ENCODE results near the gene BID.
A peak's percentile ranks its signal among the peaks of the same experiment; 100 is the strongest.

BID gene

DNA sequence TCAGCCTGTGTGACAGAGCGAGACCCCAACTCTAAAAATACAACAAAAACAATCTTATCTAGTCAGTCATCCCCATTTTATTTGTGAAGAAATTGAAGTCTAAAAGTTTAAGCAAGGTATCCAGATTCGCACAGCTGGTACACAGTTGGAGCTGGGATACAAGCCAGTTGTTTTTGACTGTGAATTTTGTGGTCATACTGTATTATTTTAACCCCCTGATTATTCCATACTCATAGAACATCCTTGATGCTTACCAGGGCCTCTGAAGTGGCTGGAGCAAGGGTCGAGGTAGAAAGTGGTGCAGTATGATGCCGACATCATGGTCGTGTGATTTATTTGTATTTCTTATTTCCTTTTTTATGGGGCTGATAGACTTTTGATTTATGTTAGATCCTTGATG lies 50.0 kb downstream of the BID start:
- Histone ChIP-seq H3K27ac (no peak overlapping the region), H3K9me3 (ENCODE audit: severe bottlenecking) (no peaks in the 10 kb centered on the region), H3K27me3 (ENCODE audit: insufficient read depth, low read depth, severe bottlenecking) (no peaks in the 10 kb centered on the region), H3K4me3 (ENCODE audit: low read depth, low read length) (no peak overlapping the region), H3K36me3 (peaks cover 9% of the 10 kb centered on the region)
- TF ChIP-seq, protein P1, sequence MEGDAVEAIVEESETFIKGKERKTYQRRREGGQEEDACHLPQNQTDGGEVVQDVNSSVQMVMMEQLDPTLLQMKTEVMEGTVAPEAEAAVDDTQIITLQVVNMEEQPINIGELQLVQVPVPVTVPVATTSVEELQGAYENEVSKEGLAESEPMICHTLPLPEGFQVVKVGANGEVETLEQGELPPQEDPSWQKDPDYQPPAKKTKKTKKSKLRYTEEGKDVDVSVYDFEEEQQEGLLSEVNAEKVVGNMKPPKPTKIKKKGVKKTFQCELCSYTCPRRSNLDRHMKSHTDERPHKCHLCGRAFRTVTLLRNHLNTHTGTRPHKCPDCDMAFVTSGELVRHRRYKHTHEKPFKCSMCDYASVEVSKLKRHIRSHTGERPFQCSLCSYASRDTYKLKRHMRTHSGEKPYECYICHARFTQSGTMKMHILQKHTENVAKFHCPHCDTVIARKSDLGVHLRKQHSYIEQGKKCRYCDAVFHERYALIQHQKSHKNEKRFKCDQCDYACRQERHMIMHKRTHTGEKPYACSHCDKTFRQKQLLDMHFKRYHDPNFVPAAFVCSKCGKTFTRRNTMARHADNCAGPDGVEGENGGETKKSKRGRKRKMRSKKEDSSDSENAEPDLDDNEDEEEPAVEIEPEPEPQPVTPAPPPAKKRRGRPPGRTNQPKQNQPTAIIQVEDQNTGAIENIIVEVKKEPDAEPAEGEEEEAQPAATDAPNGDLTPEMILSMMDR (IDR thresholded peaks at IDR 0.05; ENCODE audit: low read depth, low read length) = no peak
- no peak for DNase-seq

- H3K9me3 ChIP-seq (ENCODE audit: severe bottlenecking) = no peaks in the 10 kb centered on the region
- H3K4me3 ChIP-seq (ENCODE audit: low read depth, low read length) = no peak overlapping the region
- no peak overlapping the region for H3K27ac ChIP-seq
- H3K27me3 ChIP-seq (ENCODE audit: insufficient read depth, low read depth, severe bottlenecking) = no peaks in the 10 kb centered on the region
- TF ChIP-seq, protein P1 (IDR thresholded peaks at IDR 0.05; ENCODE audit: low read depth, low read length) = no peak
- no peaks in the 10 kb centered on the region for H3K36me3 ChIP-seq
- DNase-seq = no peak
These were observed 54.4 kb downstream of the BID start for GRCh38 chr22:17719911-17720310.

- H3K9me3 ChIP-seq (ENCODE audit: severe bottlenecking) = no peaks in the 10 kb centered on the region
- H3K27ac ChIP-seq = no peak overlapping the region
- TF ChIP-seq, protein P1 (IDR thresholded peaks at IDR 0.05; ENCODE audit: low read depth, low read length) = no peak
- no peak for DNase-seq
- no peaks in the 10 kb centered on the region for H3K27me3 ChIP-seq (ENCODE audit: insufficient read depth, low read depth, severe bottlenecking)
- H3K4me3 ChIP-seq (ENCODE audit: low read depth, low read length) = no peak overlapping the region
- no peaks in the 10 kb centered on the region for H3K36me3 ChIP-seq
These were observed 56.6 kb downstream of the BID start for GRCh38 chr22:17717708-17718107.

DNA sequence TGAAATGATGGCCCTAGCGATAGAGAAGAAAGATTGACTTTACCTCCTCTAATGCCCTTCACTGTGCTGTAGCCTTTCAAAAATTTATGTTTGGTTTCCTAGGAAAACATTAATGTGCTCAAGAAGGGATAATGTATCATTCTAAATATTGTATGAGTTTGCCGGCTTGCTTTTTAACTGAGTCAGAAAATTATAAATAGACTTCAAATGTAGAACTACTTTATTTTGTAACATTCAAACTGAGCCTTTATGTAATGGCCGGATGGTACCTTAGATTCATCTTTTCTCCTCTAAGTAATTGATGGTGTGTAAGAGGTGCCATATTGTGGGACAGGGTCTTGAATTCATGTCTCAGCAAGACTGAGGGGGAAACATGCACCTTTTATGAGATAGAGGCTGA lies 57.7 kb downstream of the BID start:
- no peak overlapping the region for H3K4me3 ChIP-seq (ENCODE audit: low read depth, low read length)
- H3K9me3 ChIP-seq (ENCODE audit: severe bottlenecking) = no peaks in the 10 kb centered on the region
- no peaks in the 10 kb centered on the region for H3K36me3 ChIP-seq
- no peak overlapping the region for H3K27ac ChIP-seq
- TF ChIP-seq, protein P1 (IDR thresholded peaks at IDR 0.05; ENCODE audit: low read depth, low read length) = no peak
- no peaks in the 10 kb centered on the region for H3K27me3 ChIP-seq (ENCODE audit: insufficient read depth, low read depth, severe bottlenecking)
- DNase-seq = no peak

DNA sequence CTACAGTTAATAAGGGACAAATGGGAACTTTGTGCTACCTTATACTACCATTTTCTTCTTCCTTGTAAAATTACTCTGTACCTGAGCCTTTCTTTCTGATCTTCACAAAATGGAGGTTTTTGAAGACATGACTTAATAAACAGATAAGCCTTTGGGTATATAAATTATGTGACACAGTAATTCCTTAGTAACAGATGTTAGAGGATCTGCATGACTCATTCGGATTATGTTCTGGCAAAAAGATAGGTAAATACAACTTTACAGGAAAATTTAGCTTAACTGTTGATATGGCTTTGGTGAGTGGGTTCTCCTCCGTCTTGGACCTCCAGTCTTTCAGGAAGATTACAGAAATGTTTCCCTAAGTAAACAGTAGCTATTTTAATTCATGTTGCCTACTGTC lies 61.8 kb downstream of the BID start:
- Histone ChIP-seq H3K4me3 (ENCODE audit: low read depth, low read length) (no peak overlapping the region), H3K36me3 (no peaks in the 10 kb centered on the region), H3K27ac (peak overlapping the region; percentile 4), H3K27me3 (ENCODE audit: insufficient read depth, low read depth, severe bottlenecking) (no peaks in the 10 kb centered on the region), H3K9me3 (ENCODE audit: severe bottlenecking) (no peaks in the 10 kb centered on the region)
- no peak for DNase-seq
- TF ChIP-seq, protein P1 (IDR thresholded peaks at IDR 0.05; ENCODE audit: low read depth, low read length) = no peak

DNA sequence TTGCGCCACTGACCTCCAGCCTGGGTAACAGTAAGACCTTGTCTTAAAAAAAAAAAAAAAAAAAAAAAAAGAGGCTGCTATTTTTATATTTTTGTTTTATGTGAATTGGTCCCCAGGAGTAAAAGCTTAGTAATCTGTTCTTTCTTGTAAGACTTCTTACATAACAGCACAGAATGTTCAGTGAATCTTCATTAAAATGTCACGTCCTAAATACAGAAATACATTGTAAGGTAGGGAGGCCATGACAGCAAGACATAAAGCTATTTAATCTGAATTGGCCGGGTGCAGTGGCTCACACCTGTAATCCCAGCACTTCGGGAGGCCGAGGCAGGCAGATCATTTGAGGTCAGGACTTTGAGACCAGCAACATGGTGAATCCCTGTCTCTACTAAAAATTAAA lies 64.2 kb downstream of the BID start:
- Histone ChIP-seq H3K9me3 (ENCODE audit: severe bottlenecking) (no peaks in the 10 kb centered on the region), H3K4me3 (ENCODE audit: low read depth, low read length) (no peak overlapping the region), H3K27ac (no peak overlapping the region), H3K36me3 (no peaks in the 10 kb centered on the region; the same call in 1 of the 2 replicates), H3K27me3 (ENCODE audit: insufficient read depth, low read depth, severe bottlenecking) (no peaks in the 10 kb centered on the region)
- TF ChIP-seq, protein P1 (IDR thresholded peaks at IDR 0.05; ENCODE audit: low read depth, low read length) = no peak
- no peak for DNase-seq
